ENCODE results near the gene LEFTY2.

DNA sequence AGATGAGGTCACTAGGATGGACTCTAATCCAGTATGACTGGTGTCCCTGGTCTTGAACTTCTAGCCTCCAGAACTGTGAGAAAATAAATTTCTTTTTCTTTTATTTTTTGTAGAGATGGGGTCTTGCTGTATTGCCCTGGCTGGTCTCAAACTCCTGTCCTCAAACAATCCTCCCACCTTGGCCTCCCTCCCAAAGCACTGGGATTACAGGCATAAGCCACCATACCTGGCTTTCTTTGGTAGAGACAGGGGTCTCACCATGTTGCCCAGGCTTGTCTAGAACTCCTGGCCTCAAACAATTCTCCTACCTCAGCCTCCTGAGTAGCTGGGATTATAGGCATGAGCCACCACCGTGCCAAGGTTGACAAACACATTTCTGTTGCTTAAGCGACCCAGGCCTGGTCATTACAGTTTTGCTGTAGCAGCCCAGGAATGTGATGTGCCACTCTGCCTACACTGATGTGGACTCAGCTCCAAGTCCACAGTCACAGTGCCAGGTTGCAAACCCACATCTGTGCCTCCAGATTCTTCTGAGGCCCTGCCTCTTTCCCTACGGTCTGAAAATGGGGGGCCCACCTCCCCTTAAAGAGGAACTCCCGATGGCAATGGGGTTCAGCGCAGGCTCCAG lies 32.9 kb downstream of the LEFTY2 start:
- TF ChIP-seq CTCF (conservative IDR thresholded peaks at IDR 0.05; ENCODE audit: low read length), result no peak
- no peak for TF ChIP-seq EZH2phosphoT487 (IDR thresholded peaks at IDR 0.05; ENCODE audit: borderline replicate concordance)

All from Loucy (cell line).